ENCODE data around the gene CERS2.

Gene CERS2, protein sequence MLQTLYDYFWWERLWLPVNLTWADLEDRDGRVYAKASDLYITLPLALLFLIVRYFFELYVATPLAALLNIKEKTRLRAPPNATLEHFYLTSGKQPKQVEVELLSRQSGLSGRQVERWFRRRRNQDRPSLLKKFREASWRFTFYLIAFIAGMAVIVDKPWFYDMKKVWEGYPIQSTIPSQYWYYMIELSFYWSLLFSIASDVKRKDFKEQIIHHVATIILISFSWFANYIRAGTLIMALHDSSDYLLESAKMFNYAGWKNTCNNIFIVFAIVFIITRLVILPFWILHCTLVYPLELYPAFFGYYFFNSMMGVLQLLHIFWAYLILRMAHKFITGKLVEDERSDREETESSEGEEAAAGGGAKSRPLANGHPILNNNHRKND

DNA sequence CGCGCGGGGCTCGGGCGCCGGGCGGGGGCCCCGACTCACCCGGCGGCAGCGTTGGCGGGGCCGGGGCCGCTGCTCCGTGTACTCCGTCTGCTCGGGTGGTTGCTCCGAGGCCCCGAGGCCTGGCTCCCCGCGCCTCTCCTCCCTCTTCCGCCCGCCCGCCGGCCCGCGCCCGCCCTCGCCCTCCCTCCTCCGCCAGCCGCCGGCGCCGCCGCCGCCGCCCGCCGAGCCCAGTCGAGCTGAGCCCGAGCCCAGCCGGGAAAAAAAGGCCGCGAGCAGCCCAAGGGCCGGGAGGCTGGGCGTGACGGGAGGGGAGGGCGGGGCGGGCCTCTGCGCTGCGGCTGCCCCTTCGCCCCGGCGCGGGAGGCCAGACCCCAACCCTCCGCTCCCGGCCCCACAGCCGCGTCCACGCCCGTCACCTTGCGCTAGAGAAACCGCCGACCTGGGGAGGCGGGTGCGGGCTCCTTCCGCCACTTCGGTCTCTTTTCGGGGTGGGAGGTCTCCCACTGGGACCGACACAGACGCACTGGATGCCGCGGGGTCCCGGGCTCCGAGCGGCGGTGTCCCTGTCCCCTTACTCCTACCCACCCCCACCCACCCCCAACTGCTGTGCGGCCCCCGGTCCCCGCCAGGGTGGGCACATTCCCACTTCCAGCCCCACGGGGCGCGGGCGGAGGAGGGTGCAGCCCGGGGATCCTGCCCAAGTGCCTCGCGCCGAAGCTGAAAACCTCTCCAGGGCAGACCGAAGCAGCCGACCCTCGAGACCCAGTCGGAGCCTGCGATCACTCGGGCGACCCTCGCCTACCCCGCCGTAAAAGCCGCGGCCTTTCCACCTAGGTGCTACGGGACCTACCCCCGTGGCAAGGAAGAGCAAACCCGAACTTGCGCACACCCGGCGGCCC, at the start of gene CERS2:
Gene CERS2 (minus strand): TSS at position 256 of the 899 bp plus-strand sequence. CDS start 5,745 bp downstream, outside the sequence.
- DNase-seq: peak; percentile 48

DNA sequence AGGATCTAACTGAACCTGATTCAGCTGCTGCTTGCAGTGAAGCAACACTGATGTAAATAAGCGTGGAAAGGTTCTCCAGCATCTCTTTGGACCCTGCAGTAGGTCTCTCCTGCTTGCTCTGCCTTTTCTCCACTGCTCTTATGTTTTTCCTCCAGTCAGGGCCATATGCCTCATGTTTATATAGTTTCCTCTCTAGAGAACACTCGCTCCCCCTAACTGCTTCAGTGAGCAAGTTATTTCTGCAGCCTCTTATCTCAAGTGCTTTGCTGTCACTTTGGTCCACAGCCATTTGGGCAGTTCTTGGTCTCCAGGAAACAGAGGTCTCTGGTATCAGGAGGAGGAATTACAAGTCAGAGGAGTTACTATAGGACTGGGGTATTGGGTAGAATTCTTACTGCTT, 38.9 kb upstream of the CERS2 start:
- peak; percentile 92 for DNase-seq

DNA sequence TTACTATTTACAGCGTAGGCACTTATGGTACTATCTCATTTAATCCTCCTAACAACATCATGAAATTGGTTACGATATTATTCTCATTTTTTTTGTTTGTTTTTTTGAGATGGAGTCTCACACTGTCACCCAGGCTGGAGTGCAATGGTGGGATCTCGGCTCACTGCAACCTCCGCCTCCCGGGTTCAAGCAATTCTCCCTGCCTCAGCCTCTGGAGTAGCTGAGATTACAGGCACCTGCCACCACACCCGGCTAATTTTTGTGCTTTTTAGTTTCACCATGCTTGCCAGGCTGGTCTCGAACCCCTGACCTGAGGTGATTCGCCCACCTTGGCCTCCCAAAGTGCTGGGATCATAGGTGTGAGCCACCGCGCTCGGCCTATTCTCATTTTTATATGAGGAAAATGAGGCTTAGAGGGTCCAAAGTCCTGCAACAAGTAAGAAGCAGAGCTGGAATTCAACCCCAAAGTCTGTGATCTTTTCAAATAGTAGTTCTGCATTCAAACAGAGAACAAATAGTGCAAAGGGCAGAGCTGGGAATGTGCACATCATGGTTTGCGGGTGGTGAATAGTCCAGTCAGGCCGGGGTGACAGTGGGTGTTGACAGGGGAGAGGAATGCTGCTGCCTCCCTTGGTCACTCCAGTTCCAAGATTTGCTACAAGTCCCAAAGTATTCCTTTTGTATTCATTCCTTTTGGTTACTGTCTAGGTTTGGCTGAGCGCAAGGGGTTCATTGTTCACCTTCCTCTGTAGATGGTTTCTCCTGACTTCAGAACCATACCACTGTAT, 38.2 kb upstream of the CERS2 start:
- no peak for DNase-seq

DNA sequence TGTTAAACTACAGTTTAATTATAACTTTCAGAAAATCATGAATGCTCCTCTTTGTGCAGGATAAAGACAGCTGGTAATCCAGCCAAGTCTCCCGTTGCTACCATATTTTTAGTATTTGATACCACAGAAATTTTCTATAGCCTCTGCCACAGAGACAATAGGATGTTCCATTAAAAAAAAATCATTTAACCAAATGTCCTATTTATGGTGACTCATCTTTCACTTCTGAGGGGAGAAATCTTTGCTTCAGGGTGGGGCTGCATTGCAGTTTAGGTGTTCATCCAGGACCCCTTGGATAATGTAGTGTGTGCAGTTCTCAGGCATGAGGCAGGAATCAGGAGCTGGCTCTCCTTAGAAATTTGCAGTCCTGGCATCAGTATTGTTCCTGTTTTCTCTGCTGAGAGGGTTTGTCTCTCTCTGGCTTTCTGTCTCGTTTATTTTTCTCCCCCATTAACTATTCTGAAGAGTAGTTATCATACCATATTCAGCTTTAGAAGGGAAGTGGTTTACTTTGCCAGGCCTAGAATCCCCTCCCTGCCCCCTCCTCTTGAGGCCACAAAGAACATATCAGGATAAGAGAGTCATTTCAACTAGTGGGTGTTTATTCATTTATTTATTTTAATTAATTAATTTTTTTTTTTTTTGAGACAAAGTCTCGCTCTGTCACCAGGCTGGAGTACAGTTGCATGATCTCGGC, 36.7 kb upstream of the CERS2 start:
- DNase-seq: no peak

DNA sequence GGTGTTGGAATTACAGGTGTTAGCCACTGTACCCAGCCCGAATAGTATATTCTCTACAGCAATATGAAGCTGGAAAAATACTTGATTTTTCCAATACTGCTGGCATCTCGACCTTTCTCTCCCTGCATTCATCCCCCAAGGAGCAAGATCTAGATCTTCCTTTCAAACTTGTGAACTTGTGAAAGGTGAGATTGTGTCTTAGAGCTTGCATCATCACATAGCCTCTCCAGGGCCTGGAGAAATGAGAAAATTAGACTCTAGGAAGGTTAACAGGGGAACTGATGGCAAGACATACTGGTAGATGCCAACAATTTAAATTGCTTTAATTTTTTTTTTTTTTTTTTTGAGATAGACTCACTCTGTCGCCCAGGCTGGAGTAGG, 35.7 kb upstream of the CERS2 start:
- no peak for DNase-seq

DNA sequence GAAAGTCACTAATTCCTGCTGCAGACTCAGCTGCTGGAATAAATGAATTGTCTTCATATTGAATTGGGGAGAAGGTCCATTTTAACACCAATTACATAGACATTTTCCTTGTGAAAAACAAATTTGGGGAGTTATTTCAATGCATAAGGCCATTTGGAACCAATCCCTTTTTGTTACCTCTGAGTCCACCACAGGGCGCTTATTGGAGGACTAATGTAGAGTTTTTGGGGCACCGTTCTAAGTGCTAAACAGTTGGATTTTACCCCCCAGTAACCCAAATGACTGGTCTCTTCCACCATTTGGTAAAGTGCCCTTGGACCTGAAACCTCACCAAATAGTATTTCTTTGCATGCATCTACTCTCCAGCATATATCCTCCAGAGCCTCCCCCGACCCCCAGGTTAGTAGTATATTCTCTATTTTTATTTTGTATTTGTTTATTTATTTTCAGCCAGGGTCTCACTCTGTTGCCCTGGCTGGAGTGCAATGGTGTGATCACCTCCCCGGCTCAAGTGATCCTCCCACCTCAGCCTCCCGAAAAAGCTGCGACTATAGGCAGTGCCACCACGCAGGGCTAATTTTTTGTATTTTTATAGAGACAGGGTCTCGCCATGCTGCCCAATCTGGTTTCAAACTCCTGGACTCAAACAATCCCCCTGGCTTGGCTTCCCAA, 35.2 kb upstream of the CERS2 start:
- DNase-seq: no peak

DNA sequence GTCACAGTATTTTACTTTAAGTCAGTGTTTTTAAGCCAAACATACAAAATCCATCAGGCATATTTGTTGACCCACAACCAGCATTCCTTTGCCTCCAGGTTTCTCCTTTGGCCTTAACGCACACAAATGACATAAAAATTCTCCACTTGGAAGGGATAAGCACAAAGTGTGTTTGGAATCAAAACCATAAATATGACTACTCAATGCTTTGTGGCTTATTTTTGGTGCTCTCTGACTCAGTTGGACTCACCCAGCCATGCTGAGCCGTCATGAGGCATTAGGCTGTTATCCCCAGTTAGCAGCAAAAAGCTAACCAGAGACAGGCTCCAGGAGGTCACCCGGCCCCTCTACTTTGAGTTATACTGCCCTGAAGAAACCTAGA, 34.6 kb upstream of the CERS2 start:
- DNase-seq: no peak

DNA sequence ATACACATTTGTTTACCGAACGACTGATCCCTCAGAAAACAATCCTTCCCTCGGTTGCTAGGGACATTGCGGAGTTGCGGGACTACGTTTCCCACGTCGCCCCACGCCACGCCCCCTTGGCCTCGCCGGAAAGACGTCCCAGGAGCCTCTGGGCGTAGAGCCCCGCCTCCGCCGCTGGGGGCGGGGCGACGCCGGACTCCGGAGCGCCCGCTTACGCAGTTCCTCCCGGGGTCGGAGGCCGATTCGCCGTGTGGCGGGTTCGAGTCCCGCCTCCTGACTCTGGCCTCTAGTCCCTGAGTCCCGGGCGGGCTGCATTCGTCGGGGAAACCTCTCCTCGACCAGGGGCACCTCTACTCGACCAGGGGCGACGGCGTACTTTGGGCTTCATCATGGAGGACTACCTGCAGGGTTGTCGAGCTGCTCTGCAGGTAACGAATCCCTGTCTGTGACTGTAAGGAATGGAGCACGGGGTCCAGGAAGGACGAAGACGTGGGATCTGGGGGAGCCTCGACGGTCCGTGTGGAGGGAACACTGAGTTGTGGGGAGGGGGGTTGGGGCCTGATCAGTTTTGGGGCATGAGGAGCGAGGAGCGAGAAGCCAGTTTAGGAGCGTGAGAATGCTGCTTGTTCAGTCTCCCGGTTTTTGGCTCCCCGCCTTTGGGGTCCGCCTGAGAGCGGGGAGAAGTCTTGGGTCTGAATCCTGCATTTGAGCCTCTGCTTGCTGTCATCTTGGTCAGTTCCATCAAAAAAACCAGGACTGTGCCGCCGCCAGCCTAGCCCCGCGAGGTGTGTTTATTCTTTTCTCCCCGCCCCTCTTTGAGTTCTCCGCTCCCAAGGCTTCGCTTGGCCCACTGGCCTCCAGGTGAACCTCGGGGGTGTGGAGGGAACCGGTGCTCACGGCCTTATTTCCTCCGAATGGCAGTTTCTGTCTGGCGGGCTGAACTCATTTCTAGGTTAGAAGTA, 33.9 kb upstream of the CERS2 start, which contains the start of gene PRUNE1:
Gene PRUNE1 (plus strand): TSS at position 206 of the 962 bp plus-strand sequence. CDS start 184 bp downstream, at position 390.
- DNase-seq: peak; percentile 92

DNA sequence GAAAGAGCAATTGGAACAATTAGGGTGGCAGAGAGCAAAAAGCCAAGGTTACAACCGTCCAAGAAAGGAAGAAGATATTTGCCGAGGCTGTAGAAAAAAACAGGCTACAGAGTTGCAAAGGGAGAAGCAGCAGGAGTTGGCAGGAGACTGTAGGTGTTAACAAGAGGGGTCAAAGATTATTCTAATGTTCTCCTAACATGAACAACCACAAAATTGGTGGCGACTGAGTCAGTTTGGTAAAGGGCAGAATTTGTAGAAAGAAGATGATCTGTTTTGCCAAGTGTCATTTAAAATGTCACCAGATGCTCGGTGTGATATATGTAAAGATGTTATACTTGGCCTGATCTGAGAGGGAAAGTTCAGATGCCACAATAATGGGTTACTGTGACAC, 33.2 kb upstream of the CERS2 start:
- no peak for DNase-seq

DNA sequence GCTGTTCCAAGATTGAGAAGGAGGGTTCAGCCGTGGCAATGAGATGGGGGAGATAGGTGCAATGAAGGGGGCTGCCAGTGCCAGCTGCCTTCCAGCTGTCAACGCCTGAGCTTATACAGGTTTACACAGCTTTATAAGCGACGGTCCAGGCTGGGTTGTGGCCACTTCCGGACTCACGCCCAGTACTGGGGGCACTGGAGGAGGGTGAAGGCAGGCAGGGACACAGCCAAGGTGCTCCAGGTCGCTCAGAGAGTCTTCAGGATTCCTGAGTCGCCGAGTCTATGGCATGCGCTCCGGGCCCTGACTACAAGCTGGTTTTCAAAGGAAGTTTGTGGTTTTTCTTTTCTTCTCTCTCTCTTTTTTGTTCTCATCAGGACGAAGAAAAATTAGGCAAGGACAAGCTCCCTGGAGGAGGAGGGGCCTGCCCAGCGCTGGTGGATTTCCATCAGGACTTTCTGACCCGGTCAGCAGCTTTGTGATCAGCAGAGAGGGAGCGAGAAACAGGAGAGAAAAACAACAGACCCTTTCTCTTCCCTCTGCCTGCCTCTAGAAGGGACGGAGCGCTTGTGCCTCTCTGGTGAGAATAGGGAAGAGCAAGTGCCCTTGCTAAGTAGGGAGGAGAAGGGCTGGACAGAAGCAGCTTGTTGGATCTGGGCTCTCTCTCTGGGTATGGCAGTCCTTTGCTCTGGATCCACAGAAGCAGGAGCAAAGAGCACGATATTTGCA, 31.9 kb upstream of the CERS2 start, which contains the start of gene MINDY1:
Gene MINDY1 (minus strand): TSS at position 576 of the 726 bp plus-strand sequence. CDS start 4,285 bp downstream, outside the sequence.
- DNase-seq: peak; percentile 22

DNA sequence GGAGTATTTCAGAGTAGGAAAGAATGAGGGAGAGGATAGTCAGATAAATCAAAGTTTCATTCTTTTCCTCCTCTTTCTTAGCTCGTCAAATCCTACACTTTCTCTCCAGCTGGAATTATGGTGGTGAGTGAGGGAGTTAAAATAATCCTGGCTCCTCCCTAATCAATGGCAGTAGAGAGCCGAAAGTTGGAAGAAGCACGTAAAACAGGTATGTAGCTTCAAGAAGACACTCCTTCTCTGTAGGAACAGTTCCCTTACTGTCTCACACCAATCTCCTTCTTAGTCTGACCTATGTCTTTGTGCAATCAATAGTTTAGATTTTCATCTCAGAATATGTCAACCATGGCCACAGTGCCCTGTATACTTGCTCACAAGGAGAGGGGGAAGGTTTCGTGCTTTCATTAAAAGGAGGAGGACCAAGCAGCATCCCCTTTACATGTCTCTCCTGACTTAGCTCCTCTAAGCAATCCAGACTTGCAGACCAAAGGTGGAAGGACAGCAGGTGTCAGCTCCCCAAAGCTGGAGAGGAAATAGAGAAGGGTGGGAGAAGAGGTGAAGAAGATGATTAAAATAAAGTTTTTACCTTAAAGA, 31.2 kb upstream of the CERS2 start:
- DNase-seq: no peak

DNA sequence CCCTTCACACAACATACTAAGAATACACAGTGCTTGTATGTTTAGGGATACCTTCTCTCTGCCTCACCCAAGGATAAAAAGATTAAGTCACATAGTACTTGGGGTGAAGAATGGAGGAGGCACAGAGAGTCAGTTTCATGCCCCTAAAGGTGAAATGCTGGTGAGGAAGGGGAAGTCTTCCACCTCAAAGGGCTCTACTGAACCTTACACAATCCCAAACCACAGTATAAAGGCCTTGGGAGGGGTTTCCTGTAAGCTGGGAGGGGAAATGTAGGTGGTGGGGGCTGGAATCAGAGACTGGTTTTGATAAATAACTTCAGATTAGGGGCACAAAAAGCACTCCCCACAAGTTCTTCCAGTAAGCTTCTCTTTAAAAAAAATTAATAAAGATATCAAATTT, 28.5 kb upstream of the CERS2 start:
- no peak for DNase-seq

DNA sequence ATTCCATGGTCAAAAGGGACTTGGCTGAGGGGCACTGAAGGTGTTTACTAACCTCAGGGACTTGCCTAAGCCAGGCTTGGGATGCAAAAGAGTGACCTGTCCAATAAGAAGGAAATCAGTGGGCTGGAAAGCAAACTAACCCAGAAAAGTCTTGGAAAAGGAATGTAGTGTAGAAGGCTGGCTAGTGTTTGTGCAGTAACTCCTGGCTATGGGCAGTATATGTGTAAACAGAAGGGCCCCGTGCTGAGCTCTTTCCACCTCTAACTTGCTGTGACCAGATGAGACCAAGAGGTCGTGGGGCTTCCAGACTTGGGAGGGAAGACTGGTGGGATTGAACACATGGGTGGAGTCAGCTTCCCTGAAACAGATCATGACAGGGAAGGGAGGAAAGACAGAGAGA, 28.0 kb upstream of the CERS2 start:
- DNase-seq: no peak

DNA sequence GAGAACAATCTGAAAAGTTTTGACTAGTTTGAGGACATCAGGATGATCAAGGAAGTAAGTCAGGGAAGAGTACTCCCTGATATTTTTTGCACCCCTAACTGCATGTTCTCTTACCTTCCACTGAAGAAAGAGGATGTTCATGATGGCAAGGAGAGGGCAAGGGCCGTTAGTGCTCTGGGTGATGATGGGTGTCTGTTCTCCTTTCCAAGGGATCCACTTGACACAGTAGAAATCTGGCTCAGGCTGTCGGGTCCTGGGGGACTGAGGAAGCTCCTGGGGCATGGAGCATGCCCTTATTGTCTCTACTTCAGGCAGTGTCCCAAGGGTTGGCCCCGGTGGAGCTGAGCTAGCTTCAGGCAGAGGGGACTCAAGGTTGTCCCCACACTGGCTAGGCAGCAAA, 27.4 kb upstream of the CERS2 start:
- DNase-seq: no peak

DNA sequence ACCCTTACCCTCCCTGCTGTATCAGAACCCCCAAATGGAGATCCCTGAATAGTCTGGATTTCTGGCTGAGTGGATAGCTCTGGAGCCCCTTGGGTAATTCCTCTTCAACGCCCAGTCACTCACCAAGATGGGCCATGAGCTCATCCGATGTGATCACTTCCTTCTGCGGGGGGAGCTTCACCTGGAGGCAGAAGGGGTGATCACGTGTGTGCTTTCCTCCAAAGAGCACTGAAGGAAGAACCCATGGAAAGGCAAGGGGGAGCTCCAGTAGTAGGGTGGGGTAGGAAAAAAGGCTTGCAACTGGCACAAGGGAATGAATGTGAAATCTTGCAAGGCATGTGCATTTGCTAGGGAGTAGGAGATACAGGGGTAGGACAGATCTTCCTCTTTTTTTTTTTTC, 27.0 kb upstream of the CERS2 start:
- DNase-seq: no peak

DNA sequence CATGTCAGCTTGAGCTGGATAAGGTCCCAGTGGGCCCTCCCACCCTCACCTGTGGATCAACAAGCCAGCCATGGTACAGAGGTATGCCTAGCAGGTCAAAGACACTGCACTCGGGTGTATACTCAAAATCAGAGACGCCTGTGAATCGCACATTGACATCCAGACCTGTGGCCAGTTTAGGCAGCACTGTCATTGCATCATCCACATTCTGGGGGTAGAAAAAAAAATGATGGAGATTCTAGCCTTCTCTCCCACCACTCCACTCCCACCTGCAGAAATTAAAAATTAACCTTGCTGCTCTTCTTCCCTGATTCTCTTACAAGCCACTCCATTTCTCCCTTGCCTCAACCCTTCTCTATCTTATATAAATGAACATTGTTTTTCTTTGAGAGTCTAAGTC, 25.8 kb upstream of the CERS2 start:
- DNase-seq: no peak

DNA sequence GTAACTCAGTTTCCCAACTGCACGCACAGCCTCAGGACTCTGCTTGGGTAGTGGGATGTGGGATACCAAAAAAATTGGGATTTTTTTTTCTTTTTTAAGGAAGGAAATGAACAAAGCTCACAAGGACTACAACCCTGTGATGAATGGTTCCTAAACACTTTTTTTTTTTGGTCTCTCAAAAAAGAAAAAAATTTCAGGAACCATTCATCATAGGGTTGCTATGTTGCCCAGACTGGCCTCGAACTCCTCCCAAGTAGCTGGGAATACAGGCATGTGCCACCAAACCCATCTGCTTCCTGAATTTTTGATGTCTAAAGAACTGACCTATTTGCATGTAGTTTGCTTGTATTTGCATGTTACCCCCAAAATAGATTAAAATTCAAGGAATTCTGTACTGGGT, 25.3 kb upstream of the CERS2 start:
- no peak for DNase-seq

DNA sequence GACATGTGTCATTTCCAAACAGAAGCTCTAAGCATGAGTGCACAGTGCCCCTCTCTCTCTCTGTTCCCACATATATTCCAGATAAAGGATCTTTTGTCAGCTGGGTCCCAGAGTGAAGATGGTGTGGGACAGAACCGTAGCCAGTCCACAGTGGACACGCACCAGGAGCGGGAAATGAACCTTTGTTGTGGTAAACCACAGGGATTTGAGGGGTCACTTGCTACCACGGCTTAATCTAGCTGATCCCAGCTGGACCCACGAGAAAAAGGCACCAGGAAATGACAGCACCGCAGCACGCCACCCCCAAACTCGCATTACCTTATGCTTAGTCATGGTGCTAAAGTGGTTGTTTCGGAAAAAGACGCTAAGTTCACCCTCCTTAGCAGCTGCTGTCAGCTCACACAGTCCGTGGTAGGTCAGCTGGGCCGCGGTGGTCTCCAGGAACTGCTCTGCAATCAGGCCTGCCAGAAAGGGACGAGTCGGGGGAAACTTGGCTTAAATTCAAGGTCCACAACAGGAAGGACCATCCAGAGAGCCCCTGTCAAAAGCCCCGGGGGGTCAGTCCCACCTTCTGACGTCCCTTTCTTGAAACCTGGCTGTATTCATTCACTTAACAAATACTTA, 24.5 kb upstream of the CERS2 start:
- DNase-seq: no peak

DNA sequence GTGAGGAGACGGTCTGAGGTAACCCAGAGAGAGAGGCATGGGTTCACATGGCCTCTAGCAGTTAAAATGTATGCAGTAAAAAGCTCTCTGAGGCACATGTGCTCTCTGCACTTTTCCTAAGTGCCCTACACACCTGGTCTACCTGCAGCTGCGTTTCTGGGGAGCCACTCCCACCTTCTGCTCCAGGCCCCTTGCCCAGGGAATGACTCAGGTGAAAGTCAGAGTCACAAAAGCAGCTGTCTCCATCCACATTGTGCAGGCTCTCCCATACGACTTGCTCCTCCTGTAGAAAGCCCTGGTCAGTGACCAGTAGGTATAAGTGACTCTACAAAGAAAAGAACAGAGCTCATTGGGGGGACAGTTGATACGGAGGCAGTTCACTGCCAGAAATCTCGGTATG, 23.3 kb upstream of the CERS2 start:
- DNase-seq: peak; percentile 56
